IPS-NIHi7 (cell line): Measurements from ENCODE around the gene GAREM1.

ENCODE experiments used
- DNase-seq: peaks from one replicate; pipeline ENCODE4 v3.0.0; 2012; ENCODE audit warnings: mixed read lengths; ENCODE audit errors: extremely low spot score

Gene GAREM1

DNA sequence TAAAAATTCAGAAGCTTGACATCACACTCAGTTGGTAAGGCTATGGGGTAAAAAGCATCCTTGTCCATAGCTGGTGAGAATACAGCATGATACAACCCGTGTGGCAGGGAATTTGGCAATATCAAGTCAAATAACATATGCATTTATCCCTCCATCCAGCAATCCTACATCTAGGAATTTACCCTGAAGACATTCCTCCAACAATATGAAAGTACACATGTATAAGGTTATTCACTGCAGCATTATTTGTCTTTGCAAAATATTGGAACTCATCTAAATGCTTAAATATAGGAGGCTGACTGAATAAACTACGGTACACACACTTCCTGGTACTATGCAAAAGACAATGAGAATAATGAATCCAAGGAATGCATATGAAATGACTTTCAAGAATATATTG lies 179.9 kb downstream of the GAREM1 start:
- DNase-seq: no peak

DNA sequence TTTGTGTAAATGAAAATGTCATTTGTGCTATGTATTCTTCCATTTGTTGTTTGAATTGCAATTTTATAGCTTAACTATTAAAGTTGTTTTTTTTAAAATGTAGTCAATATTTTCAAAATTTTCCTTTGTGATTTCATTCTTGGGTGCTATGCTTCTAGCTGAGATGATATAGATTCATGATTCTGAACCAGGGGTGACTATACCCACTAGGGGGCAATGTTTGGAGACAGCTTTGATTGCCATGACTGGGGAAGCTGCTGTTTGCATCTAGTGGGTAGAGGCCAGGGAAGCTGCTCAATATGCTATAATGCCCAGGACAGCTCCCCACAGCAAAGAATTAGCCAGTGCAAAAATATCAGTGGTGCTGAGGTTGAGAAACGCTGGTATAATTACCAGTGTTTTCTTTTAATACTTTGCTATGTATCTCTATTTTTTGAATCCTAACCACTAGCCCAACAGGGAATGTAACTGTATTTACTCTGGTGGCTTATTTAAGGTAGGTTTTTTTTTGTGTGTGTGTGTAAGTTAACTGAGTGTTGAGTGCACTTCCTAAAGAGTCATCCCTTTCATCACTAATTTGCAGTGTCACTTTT lies 181.1 kb downstream of the GAREM1 start:
- DNase-seq: peak; percentile 73

DNA sequence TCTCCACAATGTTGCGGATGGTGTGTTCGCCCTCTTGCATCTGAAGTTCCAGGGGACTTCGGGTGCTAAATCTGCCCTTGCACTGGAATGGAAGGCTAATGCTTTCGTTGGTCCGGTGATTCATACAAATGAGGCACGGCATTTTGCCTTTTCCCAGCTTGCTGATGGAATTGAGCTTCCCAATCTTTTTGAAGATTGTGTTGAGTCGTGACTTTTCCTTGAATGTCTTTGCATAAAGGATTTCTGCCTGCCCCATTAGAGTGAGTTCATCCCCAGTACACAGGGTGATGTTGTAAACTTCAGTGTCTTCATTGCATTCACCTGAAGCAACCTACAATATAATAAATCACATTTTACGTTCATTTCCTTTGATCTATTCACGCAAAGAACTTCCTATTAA lies 182.8 kb downstream of the GAREM1 start:
- DNase-seq: no peak

DNA sequence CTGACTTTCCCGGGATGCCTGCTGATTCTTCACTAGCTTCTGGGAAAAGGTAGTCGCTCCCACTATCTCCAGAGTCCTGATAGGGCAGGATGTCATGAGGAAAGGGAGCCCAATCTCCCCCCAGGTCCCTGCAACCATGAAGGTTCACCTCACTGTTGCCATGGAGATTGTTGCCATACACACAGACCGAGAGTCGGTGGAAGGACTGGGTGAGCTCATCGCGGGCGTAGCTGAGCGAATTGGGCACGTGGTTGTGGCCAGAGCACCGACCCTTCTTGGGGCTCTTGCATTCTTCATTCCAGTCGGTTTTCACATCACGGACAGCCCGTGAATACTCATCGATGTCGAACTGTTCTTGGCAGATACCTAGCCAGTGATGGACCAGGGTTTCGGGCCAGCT lies 183.4 kb downstream of the GAREM1 start:
- DNase-seq: no peak

DNA sequence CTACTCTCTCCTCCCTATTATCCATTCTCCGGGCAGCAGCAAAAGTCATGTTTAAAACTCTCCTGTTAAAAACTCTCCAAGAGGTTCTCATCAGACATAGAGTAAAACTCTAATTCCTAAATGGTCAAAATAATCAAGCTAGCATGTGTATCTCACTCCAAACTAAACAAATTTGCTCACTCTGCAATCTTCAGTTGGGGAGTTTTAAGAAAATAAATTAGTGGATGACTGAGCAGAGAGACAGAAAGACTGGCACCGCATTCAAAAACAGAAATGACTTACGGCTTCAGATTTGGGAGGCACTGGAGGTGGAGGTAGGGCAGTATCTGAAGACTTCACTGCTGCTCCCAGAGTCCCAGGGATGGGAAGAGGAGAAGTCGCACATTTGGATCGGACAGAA lies 183.9 kb downstream of the GAREM1 start:
- no peak for DNase-seq

DNA sequence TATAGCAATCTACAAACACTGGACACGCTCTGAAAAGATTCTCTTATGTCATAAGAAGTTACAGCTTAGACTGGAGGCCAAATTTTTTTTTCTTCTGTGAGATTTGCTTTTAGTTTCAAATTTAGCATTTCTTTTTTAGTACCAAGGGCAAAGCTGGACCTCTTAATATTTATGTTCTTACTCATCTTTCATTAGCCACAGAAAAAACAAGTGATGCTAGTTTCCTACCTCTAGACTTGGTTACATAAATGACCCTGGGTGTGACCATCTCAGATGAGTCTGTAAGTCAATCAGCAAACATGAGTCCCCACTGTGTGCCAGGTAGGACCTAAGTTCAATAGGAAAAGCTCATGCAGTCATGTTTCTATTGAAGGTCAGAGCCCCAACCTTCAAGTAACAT lies 186.4 kb downstream of the GAREM1 start:
- DNase-seq: no peak

DNA sequence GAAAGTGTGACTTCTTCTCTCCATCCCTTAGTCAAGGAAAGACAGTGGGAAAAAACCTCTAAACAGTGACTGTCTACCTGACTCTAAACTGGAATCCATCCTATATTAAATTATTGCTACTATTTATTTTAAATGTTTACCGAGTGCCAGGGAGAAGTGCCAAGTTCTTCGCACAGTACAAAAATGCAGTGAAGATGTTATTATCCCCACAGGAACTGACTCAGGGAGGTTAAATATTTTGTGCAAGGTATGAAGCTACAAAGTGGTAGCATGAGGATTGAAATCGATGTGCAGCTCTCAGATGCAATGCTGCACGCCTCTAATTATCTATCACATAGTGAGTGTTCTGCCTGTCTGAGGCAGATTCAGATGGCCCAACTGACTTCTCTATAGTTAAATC lies 189.8 kb downstream of the GAREM1 start:
- no peak for DNase-seq

DNA sequence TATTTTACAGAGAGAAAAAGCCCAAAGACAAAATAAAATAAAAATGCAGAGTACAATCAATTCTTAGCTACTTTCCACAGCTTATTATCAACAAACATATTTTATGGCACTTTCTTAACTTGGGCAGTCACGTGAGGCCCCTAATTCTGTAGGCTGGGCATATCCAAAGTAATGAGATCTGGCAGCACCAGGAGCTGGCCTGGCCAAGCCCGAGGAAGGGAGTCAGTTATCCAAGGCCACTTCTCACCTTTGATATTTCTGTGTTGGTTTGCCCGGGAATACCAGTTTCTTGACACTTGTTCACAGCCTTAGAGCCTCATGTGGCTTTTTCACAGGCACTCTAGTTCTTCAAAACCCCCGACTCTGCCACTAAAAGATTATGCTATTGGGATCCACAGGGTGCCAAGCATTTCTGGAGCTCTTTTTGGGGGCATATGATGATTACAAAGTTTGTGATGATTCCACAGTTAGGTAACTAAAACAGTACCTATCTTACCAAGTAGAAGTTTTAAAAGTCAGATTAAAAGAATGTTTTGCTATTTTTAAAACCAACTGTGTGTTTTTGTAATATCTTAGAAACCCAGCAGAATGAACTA lies 190.4 kb downstream of the GAREM1 start:
- no peak for DNase-seq

DNA sequence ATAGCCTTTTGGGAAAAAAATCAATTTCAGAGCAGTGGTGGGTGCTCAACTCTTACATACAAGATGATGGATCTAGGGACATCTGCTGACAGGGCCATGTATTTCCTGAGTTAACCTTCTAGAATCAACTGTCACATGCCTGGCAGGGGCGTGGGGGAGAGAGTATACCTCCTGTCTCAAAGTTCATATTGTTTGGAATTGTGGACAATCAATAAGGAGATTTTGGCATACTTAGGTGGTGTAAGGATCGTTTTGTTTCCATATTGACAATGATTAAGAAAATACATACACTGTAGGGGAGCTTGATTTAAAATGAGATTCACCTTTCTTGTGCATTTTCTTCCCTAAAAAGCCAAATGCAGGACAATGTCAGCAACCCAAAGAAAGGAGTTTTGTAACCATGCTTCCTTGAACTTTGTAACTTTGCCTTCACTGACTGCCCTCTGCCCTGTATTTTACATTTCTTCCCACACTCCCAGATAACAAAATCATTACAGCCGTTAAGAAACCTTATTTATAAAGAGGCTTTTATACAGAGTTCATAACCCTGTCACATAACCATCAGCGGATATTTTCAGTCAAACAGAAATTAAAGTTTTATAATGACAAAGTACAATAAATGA lies 192.4 kb downstream of the GAREM1 start:
- no peak for DNase-seq

DNA sequence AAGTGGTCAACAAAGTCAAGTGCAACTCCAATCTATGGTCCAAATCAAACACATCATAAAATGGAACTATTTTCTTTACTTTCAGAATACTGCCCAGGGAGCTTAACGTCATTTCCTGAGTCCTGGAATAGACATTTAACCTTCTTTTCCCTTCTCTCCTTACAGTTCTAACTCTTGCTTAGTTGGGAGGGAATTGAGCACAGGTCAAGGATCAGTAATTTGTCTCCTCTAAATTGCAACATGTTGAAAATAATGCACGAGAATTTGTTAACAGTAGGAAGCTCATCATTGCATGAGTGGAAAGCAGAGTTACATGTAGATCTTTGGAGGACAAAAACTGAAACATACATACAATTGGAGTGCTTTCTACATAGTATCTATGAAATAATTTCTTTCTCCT lies 193.1 kb downstream of the GAREM1 start:
- no peak for DNase-seq

DNA sequence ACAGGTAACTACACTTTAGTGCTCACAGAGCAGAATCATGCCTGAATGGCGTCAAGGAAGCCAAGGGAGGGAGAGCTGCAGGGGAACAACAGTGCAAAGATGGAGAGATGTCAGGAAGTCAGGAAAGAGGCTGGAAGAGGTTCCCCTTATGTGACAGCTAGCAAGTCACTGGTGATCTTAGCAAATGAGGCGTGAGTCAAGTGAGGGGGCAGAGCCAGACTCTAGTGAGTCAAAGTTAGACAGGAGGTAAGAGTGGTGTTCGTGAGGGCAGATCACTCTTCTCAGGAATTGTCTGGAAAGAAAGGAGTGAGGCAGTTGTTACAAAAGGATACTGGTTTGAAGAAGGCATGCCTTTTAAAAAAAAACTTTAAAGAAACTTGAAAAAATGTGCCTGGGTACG lies 193.8 kb downstream of the GAREM1 start:
- no peak for DNase-seq

DNA sequence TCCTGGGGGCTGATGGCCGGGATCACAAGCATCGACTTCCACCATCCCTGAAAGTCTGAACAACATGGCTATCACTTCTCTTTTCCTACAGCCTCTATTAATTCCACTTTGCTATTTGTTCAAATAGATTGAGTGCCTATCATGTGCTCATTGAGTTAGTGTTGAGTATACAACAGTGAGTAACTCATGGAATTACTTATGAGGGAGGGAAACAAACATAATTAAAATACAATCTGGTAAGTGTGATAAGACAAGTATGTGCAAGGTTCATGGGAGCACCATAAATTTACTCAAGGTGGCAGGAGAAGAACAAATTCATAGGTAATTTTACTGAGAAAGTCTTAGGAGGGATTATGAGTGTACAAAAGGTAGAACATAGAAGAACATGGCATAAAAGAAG lies 194.4 kb downstream of the GAREM1 start:
- DNase-seq: no peak

DNA sequence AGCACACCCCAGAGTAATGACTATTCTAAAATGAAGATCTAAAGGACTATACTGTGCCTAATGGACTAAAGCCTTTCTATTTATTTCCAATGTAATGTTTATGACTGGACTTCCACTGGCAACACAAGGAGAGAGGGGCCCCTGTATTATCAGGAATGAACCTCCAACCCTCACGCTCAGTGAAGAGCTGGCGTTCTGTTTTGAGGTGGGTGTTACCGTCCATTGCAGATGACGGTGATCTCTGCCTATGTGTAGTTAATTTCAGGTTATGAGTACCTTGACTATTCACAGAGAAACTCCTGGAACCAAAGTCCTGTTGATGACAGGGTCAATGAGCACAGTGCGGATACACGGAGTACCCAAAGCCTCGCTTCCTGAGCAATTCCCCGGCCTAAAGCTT lies 195.5 kb downstream of the GAREM1 start:
- no peak for DNase-seq

DNA sequence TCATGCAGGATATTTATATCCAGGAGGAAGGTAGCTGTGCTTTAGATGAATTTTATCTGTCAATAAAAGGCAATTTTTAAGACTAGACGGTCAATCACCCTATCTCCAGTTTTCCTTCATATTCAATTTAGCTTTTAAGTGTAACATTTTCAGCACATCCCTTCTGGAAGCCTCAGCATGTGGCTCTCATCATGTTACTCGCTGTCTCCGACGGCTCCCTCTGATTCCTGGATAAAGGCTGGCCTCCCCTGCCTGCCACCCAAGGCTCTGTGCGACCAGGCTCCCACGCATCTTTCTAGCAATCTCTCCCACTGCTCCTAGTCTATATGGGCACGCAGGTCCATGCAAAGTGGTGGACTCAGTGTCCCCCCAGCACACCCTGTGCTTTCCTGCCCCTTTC lies 196.4 kb downstream of the GAREM1 start:
- no peak for DNase-seq

DNA sequence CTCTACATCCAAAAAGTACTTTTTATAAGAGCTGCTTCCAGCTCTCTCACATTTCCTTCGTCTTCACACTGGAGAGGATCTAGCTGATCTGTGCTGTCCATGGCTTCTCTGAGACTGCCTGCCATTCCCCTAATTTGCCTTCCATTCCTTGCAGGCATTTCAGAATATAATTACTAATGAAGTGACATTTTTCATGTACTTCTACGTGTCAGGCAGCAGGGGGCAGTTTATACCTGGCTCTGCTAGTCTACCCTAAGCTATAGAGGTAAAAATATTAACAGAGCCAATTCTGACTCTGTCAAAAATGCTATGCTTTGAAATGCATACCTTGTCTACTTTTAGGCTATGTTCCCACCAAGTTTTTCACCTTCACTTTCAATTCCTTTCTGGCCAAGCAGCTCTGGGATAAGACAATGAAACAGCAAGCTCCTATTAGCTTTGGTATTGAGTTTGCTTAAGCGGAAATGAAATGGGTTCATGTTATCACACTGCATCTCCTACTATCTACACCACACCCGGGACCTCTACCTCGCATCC lies 198.9 kb downstream of the GAREM1 start:
- DNase-seq: peak; percentile 78

DNA sequence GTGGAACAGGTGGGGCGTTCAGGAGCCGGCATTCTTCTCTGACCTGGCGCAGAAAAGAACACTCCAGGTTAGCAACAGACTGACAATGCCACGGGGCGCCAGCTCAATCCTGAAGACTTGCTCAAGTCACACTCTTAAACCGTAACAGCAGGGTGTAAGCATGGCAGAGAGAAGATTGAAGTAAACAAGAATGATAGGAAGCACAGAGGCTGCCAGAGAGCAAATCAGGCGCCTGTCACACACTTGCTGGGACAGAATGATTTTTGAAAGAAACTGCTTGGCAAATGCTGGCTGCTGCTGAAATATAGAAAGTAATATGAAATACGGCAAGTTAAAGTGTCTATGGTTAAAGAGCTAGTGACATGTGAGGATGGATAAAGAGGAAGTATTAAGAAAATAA lies 200.3 kb downstream of the GAREM1 start:
- DNase-seq: no peak

DNA sequence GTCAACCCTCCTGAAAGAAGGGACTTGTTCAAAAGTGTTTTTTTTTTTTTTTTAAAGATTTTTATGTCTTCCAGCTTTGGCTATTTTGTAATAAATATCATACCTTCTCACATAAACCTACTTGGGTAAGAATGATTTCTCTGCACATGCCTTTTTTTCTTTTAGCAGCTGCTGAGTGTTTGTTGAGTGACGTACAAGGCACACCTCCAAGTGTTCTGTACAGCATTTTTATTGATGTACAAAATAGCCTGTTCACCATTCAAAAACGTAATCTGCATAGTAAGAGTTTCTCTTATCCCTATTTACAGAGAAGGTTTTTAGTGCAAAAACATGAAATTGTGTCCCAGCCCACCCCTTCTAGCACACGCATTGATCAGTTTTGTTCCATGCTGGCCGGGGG lies 203.2 kb downstream of the GAREM1 start:
- DNase-seq: no peak

DNA sequence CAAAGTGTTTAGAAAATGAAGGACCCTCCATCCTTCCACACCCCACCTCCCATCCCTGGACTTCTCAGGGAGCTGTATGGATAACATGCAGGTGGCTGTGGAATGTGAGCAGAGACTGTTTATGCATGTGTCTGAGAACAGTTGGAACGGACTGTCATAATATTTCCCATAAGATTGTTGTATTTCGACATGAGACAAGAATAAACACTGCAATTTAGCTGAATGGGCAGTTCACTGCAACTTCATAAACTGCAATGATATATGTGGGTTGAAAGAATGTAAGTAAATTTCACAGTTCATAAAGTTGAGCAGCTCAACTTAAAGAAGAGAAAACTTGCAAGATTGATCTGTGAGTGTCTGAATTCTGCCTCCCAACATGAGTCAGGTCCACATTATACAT lies 206.3 kb downstream of the GAREM1 start:
- DNase-seq: no peak

DNA sequence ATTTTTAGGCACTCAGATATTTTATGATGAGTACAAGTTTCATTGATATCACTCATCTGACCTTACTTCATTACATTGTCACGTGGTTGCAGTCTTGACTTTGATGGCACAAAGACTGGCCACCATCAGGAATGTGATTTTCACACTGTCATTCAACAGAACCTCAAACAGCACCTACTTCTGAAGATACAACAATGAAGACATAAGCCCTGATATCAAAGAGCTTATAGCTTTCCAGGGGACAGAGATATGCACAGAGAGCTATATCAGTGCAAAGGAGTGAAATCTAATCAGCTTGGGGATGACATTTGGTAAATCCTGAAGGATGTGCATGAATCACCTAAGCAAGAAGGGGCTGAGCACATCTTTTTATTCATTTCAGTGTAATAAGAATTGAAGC lies 208.6 kb downstream of the GAREM1 start:
- no peak for DNase-seq

DNA sequence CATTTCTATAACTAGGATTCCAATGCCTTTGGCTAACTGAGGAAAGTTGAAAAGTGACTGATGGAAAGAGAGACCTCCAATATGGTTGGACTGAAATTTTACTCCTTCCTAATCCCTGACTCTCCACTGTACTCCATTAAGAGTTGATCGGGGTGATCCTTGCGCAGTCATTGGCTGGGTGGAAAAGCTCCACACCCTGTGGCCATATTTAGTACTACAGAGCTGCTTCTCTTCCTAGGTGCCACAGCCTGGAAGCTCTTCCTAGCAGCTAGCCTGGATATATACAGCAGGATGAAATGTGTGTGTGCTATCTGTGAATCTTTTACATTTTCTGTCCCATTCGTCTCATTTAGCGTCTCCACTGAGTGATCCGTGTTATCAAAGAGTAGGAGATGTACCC lies 209.7 kb downstream of the GAREM1 start:
- no peak for DNase-seq

DNA sequence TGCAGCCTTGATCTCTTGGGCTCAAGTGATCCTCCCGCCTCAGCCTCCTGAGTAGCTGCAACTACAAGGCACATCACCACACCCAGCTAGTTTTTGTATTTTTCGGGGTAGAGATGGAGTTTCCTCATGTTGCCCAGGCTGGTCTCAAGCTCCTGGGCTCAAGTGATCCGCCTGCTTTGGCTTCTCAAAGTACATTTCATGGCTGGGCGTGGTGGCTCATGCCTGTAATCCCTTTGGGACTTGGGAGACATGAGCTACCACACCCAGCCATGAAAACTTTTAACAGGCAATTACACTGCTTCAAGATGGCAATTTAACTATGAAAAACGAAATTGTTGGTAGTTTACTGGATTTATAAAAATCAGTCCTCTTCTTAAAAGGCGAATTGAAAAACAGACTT lies 211.1 kb downstream of the GAREM1 start:
- DNase-seq: no peak

DNA sequence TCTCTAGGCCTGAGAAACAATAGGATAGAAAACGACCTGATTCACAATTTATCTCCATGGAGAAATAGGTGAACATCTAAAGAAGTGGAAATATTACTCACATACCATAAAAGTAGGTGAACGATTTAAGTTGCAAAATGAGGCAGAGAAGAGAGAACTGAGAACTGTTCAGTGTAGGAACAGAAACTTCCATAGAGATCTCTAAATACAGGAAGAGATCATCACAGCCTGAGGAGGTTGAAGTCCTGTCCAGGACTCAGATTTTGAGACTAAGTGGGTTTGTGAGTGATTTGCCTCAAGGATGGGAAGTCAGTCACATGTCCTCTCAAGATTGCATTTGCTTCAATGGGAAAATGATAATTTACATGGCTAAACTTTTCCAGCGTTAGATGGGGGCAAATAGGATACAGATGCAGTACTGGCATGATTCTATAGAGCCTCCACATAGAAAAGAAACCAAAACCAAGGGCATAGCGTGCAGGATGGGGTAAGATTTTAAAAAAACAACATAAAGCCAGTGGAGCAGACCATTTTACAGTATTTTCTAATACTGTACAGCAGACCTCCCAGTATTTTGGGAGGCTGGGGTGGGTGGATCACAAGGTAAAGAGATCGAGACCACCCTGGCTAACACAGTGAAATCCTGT lies 212.0 kb downstream of the GAREM1 start:
- no peak for DNase-seq

DNA sequence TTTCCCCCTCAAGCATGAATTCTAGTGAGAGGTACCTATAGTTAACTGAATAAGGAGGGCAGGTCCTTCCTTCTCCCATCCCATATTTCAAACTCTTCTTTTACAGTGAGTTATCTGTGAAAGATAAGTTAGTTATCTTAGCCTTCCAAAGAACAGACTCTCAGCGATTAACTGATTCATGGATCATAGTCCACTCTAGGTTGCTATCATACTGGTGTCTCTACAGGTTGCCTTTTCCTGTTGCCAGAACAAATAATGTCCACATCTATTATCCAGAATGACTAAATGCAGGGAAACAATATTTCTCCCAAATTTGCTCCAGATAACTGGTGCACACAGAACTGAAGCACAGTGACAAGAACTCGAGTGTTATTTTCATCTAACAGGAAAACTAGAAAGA lies 212.5 kb downstream of the GAREM1 start:
- DNase-seq: no peak
